GM23338 (cell line): ENCODE results near the gene CAMTA1.

Source experiments
- CREB1 ChIP-seq: fragments of 250-450 bp; sonication (Bioruptor Pico); IDR thresholded peaks from 2 replicates; pipeline ENCODE4 v1.5.0; 2020; ENCODE audit warnings: low read depth, mild to moderate bottlenecking, moderate library complexity
- EZH2 ChIP-seq: fragments of 200-600 bp; sonication (generic); IDR thresholded peaks from one replicate; pipeline ENCODE4 v1.8.0; 2017; ENCODE audit warnings: antibody characterized with exemption, mild to moderate bottlenecking, low read depth; ENCODE audit not compliant: unreplicated experiment
- EZH2phosphoT487 ChIP-seq: fragments of 200-600 bp; sonication (generic); IDR thresholded peaks from one replicate; pipeline ENCODE4 v1.8.1; 2018; ENCODE audit warnings: antibody characterized with exemption; ENCODE audit not compliant: unreplicated experiment
- JUNB ChIP-seq: IDR thresholded peaks from one replicate; pipeline ENCODE4 v1.6.1; 2016; ENCODE audit warnings: antibody characterized with exemption; ENCODE audit not compliant: unreplicated experiment
- POLR2AphosphoS5 ChIP-seq: IDR thresholded peaks from 2 replicates; pipeline ENCODE4 v1.6.1; 2016; ENCODE audit warnings: antibody characterized with exemption, low read depth
- ZNF114 ChIP-seq: fragments of 250-450 bp; sonication (Bioruptor Pico); IDR thresholded peaks from 2 replicates; pipeline ENCODE4 v1.5.0; 2020; ENCODE audit warnings: mild to moderate bottlenecking, moderate library complexity
- TF ChIP-seq, protein P1 (sequence below), 2 experiments: fragments of 200-600 bp in 1 of 2; sonication (generic) in 1 of 2; conservative IDR thresholded peaks; 2 replicates each; pipeline versions ENCODE4 v1.5.1 to v1.6.1; 2016 to 2017; ENCODE audit warnings: antibody characterized with exemption in 2 of 2, low read depth in 2 of 2, mild to moderate bottlenecking in 2 of 2, moderate library complexity in 1 of 2
- TF ChIP-seq, protein P2 (sequence below): IDR thresholded peaks from one replicate; pipeline ENCODE4 v1.6.1; 2018; ENCODE audit warnings: antibody characterized with exemption; ENCODE audit not compliant: unreplicated experiment

DNA sequence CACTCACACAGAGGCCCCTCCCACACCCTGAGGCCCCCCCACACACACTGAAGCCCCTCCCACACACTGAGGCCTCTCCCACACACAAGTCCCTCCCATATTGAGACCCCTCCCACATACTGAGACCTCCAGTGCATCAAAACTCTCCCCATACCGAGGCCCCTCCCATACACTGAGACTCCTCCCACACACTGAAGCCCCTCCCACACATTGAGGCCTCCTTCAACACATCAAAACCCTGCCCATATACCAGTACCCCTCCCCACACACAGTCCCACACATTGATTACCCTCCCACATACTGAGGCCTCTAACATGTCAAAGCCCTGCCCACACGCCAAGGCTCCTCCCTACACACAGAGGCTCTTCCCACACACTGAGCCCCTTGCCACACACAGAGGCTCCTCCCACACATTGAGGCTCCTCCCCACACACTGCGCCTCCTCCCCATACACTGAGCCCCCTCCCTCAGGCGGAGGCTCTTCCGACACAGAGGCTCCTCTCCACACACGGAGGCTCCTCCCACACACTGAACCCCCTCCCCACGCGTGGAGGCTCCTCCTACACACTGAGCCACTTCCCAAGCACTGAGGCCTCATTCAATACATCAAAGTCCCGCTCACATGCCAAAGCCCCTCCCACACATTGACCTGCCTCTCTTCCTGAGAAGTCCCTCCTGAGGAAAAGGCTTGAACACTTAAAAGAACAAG lies 392.3 kb downstream of the CAMTA1 start:
- TF ChIP-seq, protein P1, sequence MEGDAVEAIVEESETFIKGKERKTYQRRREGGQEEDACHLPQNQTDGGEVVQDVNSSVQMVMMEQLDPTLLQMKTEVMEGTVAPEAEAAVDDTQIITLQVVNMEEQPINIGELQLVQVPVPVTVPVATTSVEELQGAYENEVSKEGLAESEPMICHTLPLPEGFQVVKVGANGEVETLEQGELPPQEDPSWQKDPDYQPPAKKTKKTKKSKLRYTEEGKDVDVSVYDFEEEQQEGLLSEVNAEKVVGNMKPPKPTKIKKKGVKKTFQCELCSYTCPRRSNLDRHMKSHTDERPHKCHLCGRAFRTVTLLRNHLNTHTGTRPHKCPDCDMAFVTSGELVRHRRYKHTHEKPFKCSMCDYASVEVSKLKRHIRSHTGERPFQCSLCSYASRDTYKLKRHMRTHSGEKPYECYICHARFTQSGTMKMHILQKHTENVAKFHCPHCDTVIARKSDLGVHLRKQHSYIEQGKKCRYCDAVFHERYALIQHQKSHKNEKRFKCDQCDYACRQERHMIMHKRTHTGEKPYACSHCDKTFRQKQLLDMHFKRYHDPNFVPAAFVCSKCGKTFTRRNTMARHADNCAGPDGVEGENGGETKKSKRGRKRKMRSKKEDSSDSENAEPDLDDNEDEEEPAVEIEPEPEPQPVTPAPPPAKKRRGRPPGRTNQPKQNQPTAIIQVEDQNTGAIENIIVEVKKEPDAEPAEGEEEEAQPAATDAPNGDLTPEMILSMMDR (conservative IDR thresholded peaks at IDR 0.05; ENCODE audit: low read depth in 2 of 2): no peak
- no peak for TF ChIP-seq EZH2
- no peak for TF ChIP-seq POLR2AphosphoS5
- TF ChIP-seq CREB1 (CRISPR knock-in tag): no peak
- no peak for TF ChIP-seq EZH2phosphoT487
- no peak for TF ChIP-seq JUNB
- TF ChIP-seq ZNF114 (CRISPR knock-in tag): no peak
- TF ChIP-seq, protein P2, sequence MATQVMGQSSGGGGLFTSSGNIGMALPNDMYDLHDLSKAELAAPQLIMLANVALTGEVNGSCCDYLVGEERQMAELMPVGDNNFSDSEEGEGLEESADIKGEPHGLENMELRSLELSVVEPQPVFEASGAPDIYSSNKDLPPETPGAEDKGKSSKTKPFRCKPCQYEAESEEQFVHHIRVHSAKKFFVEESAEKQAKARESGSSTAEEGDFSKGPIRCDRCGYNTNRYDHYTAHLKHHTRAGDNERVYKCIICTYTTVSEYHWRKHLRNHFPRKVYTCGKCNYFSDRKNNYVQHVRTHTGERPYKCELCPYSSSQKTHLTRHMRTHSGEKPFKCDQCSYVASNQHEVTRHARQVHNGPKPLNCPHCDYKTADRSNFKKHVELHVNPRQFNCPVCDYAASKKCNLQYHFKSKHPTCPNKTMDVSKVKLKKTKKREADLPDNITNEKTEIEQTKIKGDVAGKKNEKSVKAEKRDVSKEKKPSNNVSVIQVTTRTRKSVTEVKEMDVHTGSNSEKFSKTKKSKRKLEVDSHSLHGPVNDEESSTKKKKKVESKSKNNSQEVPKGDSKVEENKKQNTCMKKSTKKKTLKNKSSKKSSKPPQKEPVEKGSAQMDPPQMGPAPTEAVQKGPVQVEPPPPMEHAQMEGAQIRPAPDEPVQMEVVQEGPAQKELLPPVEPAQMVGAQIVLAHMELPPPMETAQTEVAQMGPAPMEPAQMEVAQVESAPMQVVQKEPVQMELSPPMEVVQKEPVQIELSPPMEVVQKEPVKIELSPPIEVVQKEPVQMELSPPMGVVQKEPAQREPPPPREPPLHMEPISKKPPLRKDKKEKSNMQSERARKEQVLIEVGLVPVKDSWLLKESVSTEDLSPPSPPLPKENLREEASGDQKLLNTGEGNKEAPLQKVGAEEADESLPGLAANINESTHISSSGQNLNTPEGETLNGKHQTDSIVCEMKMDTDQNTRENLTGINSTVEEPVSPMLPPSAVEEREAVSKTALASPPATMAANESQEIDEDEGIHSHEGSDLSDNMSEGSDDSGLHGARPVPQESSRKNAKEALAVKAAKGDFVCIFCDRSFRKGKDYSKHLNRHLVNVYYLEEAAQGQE: no peak
